Stimulated activated CD4-positive, alpha-beta T cell treated with anti-CD3 and anti-CD28 coated beads, TNF-alpha, amount 100 ng/mL, for 4 hours (primary cell): Measurements from ENCODE around the gene F5.
"Not testable (repeated sequence)": the region's sequence is repeated elsewhere in the genome, so short reads cannot be mapped to it uniquely, and the experiment has no call there.

ENCODE experiments used
- DNase-seq, 3 experiments: peaks; one replicate each; pipeline ENCODE4 v3.0.0-alpha.2; 2020; ENCODE audit warnings: low read depth in 3 of 3

The F5 gene

GRCh38 chr1:169538998-169539871 is 47.0 kb downstream of the F5 start:
- no peak for DNase-seq

- no peak for DNase-seq
These were observed 51.6 kb downstream of the F5 start for GRCh38 chr1:169534653-169535052.

GRCh38 chr1:169533528-169534190 is 52.6 kb downstream of the F5 start:
- DNase-seq: not testable (repeated sequence)

- no peak for DNase-seq
These were observed 55.8 kb downstream of the F5 start for GRCh38 chr1:169530448-169530847.

- no peak for DNase-seq
These were observed 57.1 kb downstream of the F5 start for GRCh38 chr1:169529068-169529642.

- DNase-seq: no peak
These were observed 57.8 kb downstream of the F5 start for GRCh38 chr1:169528215-169529067.

GRCh38 chr1:169527451-169528214 is 58.6 kb downstream of the F5 start:
- no peak for DNase-seq

- DNase-seq: no peak
These were observed 59.3 kb downstream of the F5 start for GRCh38 chr1:169527001-169527400.

- DNase-seq: no peak
These were observed 60.0 kb downstream of the F5 start for GRCh38 chr1:169526120-169526832.

GRCh38 chr1:169525391-169525790 is 60.9 kb downstream of the F5 start:
- DNase-seq: no peak

GRCh38 chr1:169523904-169524303 is 62.4 kb downstream of the F5 start:
- DNase-seq: no peak

GRCh38 chr1:169521226-169521625 is 65.1 kb downstream of the F5 start:
- no peak for DNase-seq

GRCh38 chr1:169517558-169518186 is 68.6 kb downstream of the F5 start:
- DNase-seq: no peak

- DNase-seq: no peak
These were observed 70.6 kb downstream of the F5 start for GRCh38 chr1:169515641-169516040.

- no peak for DNase-seq
These were observed 71.6 kb downstream of the F5 start for GRCh38 chr1:169514566-169515270.

GRCh38 chr1:169513208-169513607 is 73.1 kb downstream of the F5 start:
- DNase-seq: no peak

GRCh38 chr1:169511316-169512005 is 74.8 kb downstream of the F5 start:
- DNase-seq: no peak

- DNase-seq: no peak
These were observed 76.2 kb downstream of the F5 start for GRCh38 chr1:169510060-169510459.

GRCh38 chr1:169509354-169509753 is 76.9 kb downstream of the F5 start:
- no peak for DNase-seq
